ENCODE measurements around the gene KRT14.

DNA sequence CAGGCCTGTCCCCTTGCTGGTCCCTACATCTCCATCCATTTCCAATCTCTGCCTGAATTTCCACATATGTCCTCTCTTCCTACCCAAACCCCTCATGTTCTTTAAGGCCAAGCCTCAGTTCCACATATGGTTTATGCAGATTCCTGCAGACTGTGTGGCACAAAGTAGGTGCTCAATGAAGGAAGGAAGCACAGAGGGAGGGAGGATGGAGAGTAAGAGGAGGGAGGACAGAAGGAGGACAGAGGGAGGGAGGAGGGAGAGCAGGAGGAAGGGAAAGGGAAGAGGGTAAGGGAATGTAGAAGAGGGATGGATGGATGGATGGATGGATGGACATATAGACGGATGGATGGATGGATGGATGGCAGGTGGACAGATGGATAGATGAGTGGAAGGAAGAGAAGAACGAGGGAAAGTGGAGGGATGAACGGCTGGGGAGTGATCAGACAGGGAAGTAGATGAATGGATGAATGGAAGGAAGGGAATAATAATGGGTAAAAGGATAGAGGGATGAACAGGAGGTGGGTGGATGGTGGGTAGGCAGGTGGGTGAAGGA, 7.7 kb upstream of the KRT14 start:
- TF ChIP-seq, protein P1, sequence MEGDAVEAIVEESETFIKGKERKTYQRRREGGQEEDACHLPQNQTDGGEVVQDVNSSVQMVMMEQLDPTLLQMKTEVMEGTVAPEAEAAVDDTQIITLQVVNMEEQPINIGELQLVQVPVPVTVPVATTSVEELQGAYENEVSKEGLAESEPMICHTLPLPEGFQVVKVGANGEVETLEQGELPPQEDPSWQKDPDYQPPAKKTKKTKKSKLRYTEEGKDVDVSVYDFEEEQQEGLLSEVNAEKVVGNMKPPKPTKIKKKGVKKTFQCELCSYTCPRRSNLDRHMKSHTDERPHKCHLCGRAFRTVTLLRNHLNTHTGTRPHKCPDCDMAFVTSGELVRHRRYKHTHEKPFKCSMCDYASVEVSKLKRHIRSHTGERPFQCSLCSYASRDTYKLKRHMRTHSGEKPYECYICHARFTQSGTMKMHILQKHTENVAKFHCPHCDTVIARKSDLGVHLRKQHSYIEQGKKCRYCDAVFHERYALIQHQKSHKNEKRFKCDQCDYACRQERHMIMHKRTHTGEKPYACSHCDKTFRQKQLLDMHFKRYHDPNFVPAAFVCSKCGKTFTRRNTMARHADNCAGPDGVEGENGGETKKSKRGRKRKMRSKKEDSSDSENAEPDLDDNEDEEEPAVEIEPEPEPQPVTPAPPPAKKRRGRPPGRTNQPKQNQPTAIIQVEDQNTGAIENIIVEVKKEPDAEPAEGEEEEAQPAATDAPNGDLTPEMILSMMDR (IDR thresholded peaks at IDR 0.05), result no peak
- TF ChIP-seq POLR2AphosphoS5 (IDR thresholded peaks at IDR 0.05), result no peak
